GM18867 (cell line): Measurements from ENCODE around the gene TM9SF4.
"Not testable (repeated sequence)": the region's sequence is repeated elsewhere in the genome, so short reads cannot be mapped to it uniquely, and the experiment has no call there.

ENCODE experiments used
- ATAC-seq: cut with Tn5 transposase; IDR thresholded peaks from one replicate; pipeline ENCODE4 v1.9.1; 2021; ENCODE audit warnings: mild to moderate bottlenecking, moderate library complexity; ENCODE audit not compliant: unreplicated experiment

The TM9SF4 gene

DNA sequence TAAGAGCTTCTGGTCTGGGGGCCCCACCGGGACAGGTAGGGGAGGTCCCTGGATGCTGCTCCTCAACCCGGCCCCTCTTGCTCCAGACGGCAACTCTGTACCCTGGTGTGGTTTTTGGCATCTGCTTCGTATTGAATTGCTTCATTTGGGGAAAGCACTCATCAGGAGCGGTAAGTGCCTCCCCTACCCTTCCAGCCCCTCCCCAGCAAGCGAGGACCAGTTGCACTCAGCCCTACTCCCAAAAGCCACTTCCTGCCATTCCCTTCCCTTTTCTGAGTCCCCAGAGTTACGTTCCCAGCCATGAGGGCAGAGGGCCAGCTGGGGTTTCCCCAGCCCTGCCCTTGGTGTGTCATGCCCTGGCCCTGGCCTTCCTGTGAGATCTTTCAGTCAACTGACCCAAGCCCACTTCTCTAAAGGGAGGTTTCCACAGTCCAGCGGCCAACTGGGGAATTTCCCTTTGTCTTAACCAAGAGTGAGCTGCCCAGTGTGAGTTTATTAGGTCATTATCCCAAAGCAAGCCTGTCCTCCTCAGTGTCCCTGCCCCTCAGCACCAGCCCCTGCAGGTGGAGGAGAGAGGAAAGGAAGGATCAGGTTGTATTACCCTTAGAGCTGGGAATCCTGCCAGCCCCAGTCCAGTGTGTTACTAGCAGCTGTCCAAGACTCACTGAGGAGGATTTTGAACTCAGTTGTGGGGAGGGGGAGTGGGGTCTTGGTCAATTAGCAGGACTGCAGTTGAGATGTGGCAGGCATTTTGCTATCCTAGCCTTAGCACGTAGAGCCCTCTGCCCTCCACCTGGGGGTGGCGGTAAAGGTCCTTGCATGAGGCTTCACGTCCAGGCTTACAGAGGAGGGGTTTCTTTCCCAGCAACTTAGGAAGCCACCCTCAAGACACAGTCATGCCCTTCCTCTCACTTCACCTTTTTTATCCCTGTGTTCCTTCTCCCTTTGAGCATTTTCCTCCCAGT is 45.8 kb downstream of the TM9SF4 start:
- ATAC-seq, result no peak

DNA sequence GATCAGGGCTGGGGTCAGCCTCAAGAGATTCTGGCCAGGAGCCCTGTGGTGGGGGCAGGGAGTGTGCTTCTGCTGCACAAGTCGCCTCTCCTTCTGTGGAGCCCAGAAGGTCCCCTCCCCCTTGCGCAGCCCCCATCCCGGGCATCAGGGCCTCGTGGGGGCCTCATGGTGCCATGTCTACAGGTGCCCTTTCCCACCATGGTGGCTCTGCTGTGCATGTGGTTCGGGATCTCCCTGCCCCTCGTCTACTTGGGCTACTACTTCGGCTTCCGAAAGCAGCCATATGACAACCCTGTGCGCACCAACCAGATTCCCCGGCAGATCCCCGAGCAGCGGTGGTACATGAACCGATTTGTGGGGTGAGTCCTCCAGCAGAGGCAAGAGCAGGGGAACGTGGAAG is 48.1 kb downstream of the TM9SF4 start:
- no peak for ATAC-seq

DNA sequence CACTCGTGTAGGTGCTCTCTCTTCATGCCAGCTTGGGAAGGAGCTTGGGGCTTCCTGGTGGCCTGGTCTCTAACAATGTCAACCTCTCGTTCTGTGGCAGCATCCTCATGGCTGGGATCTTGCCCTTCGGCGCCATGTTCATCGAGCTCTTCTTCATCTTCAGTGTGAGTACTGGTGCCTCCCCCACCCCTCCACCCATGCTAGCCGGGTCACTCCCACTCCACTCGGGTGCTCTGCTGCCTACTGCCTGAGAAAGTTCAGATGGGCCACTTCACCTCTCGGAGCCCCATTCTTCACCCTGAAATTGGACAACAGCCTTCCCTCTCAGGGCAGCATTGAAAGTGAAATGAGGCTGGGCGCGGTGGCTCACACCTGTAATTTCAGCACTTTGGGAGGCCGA is 48.8 kb downstream of the TM9SF4 start:
- ATAC-seq, result no peak

- no peak for ATAC-seq
These were observed 49.6 kb downstream of the TM9SF4 start for GRCh38 chr20:32158943-32159660.

DNA sequence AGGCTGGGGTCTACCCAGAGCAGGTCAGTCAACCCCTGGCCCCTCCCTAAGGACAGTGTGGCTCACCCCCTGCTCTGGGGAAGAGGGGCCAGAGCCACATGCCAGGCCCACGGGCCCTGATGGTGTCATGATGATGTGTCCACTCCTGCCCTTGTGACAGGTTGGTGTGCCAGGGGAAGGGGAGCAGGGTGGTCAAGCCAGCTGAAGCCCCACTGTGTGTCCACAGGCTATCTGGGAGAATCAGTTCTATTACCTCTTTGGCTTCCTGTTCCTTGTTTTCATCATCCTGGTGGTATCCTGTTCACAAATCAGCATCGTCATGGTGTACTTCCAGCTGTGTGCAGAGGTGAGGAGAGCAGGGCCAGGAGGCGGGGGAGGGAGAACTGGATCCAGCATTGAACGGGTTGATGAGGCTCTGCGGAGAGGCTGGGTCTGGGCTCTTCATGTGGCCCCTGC is 50.3 kb downstream of the TM9SF4 start:
- ATAC-seq, result no peak

- ATAC-seq, result no peak
These were observed 50.8 kb downstream of the TM9SF4 start for GRCh38 chr20:32160341-32160740.

GRCh38 chr20:32162351-32162750 is 52.8 kb downstream of the TM9SF4 start:
- no peak for ATAC-seq

GRCh38 chr20:32163951-32164350 is 54.4 kb downstream of the TM9SF4 start:
- no peak for ATAC-seq

DNA sequence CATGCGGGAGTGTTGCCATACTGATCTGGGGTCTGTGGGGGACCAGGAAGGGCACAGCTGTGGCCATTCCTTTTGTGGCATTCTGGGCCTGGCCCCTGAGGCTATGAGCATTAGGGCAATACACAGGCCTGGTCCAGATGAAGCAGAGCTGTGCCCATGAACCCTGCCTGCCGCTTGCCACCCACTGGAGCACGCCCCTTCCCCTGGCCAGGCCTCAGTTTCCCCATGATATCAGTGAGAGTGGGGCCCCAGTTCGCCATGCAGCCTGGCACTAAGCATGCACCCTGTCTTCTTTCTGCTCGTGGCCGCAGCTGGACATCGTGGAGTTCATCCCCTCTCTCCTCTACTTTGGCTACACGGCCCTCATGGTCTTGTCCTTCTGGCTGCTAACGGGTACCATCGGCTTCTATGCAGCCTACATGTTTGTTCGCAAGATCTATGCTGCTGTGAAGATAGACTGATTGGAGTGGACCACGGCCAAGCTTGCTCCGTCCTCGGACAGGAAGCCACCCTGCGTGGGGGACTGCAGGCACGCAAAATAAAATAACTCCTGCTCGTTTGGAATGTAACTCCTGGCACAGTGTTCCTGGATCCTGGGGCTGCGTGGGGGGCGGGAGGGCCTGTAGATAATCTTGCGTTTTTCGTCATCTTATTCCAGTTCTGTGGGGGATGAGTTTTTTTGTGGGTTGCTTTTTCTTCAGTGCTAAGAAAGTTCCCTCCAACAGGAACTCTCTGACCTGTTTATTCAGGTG is 55.6 kb downstream of the TM9SF4 start:
- ATAC-seq, result no peak

DNA sequence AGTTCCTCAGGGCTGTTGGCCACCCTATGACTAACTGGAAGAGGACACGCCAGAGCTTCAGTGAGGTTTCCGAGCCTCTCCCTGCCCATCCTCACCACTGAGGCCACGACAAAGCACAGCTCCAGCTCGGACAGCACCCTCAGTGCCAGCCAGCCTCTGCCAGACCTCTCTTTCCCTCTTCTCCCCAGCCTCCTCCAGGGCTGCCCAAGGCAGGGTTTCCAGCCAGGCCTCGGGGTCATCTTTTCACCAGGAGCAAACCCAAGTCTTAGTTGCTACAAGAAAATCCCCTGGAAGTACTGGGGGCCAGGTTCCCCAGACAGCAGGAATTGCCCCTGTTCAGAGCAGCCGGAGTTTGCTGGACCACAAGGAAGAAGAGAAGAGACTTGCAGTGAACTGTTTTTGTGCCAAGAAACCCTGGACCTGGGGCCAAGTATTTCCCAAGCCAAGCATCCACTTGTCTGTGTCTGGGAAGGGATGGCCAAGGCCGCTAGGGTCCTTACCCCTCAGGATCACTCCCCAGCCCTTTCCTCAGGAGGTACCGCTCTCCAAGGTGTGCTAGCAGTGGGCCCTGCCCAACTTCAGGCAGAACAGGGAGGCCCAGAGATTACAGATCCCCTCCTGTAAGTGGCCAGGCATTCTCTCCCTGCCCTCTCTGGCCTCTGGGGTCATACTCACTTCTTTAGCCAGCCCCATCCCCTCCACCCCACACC is 56.5 kb downstream of the TM9SF4 start:
- ATAC-seq, result no peak

GRCh38 chr20:32167552-32167951 is 58.0 kb downstream of the TM9SF4 start:
- ATAC-seq, result no peak

- no peak for ATAC-seq
These were observed 58.8 kb downstream of the TM9SF4 start for GRCh38 chr20:32168184-32168910.

DNA sequence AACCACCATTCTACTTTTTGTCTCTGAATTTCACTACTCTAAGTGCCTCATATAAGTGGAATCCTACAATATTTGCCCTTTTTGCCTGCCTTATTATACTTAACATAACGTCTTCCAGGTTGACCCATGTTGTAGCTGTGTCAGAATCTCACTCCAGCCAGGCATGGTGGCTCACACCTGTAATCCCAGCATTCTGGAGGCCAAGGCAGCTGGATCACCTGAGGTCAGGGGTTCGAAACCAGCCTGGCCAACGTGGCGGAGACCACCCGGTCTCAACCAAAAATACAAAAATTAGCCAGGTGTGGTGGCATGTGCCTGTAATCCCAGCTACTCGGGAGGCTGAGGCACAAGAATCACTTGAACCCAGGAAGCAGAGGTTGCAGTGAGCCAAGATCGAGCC is 68.2 kb downstream of the TM9SF4 start:
- not testable (repeated sequence) for ATAC-seq

DNA sequence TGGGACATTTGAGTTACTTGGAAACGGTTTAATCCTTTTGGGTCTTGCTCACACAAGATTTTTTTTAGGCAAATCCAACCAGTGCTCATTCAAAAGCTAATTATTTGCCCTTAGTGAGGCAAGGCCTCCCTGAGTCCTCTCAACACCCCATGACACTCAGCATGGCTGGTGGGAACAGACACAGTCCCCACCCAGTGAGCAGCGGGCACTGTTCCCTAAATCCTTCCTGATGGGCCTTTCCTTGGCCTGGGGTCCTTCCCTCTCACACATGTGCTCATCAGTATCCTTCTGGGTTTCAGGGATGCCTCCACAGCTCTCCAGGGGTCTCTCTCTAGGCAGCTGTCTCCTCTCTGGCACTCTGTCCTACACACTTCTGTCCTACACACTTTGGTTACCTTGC is 70.0 kb downstream of the TM9SF4 start:
- ATAC-seq, result no peak

- no peak for ATAC-seq
These were observed 70.4 kb downstream of the TM9SF4 start for GRCh38 chr20:32179934-32180333.

- ATAC-seq, result no peak
These were observed 72.1 kb downstream of the TM9SF4 start for GRCh38 chr20:32181606-32182005.

DNA sequence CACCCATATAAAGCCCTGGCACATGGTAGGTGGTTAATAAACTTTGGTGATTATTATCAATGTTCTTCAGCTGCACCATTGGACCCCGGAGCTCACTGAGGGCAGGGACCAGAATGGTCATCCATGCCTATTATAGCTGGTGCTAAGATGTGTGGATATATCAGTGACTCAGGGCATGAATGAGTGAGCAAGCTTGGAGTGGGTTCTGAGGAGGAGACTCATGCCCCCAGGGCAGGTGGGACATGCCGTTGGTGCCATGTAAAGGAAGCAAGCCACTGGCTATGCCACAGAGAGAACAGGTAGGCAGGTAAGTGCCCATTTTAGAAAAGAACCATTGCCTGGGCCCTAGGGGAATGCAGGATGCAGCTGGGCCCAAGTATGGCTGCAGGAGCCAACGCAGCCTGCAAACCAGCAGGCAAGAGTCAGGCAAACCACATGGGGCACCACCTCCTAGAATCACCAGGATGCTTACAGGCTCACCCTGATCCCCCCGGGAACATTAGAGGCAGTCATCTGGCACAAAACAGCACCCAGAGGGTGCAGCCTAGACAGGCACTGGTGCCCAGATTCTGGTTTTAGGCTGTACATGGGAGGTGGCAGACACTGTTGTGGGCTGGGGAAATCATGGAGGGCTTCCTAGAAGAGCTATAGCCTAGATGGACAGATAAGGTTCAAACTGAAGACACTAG is 74.6 kb downstream of the TM9SF4 start:
- no peak for ATAC-seq

GRCh38 chr20:32184961-32185603 is 75.6 kb downstream of the TM9SF4 start:
- ATAC-seq, result no peak

- no peak for ATAC-seq
These were observed 77.0 kb downstream of the TM9SF4 start for GRCh38 chr20:32186506-32186905.
